SK-MEL-5 (cell line): ENCODE measurements around the gene MEGF6. TPM values are rescaled to one million over a fixed set of nuclear protein-coding genes. Genes with fewer than 3 reads are reported as not detected.

ENCODE experiments used
- DNase-seq: peaks from one replicate; pipeline ENCODE4 v3.0.0-alpha.2; 2016; ENCODE audit warnings: low read depth, low spot score
- in situ Hi-C: cut with HindIII; loops from 2 replicates; pipeline ENCODE4 v1.10.0; 2016; ENCODE audit warnings: low sequenced_read_pairs, high pct_unique_total_duplicates, low pct_unique_long_range_greater_than_20kb
- polyA plus RNA-seq, 2 experiments: library from polyadenylated mRNA; depleted of rRNA; stranded (reverse); fragments of >200 nt; gene quantifications; 2 replicates each; pipeline ENCODE4 v1.2.3, GENCODE V29; 2015
- total RNA-seq: library from RNA; depleted of rRNA; stranded (reverse); fragments of >200 nt; shearing (Covaris generic); gene quantifications from 2 replicates; pipeline ENCODE4 v1.2.3, GENCODE V29; 2014; rRNA removed

Gene MEGF6
- 0.90 and 3.1 TPM in 2 replicates for total RNA-seq
- polyA plus RNA-seq (2015; cell fraction: cytosol; rRNA removed) = 0.66 and 1.3 TPM in 2 replicates
- polyA plus RNA-seq (2015; cell fraction: nucleus; rRNA removed) = 10.5 and 11.5 TPM in 2 replicates

DNA sequence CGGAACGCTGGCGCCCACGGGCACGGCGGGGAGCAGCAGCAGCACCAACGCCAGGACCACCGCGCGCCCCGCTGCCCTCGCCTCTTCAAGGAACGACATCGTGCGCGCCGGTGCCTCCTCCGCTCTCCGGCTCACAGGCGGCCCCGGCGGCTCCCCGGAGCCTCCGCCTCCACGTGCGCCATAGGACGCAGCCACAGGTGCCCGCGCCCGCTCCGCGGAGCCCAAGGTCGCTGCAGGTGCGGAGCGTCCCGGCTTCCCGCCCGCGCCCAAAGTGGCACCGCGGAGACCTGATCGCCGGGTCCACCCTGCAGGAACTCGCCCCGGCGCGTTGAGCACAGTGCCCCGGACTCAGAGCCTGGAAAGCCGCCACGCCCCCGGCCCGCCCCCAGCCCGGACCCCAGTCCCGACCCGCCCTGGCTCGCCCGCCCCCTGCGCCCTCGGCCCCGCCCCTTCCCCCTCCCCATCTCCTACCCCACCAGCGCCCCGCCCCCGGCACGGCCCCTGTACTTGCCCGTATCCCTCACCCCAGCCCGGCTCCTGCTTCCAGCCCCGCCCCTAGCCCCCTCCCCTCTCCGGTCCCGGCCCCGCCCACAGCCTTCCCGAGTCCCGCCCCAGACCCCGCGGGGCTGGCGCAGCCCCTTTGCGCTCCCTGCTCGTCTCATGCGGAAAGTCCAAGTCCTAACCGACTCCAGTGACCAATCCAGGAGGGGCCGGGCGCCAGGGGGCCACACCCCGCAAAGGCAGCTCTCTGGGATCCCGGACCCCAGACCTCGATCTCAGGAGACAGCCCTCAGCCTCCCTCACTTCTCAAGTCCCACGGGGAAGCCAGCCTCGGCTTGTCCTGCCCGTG, at the start of gene MEGF6:
Gene MEGF6 (minus strand): TSS at position 339 of the 850 bp plus-strand sequence. CDS start 240 bp downstream, at position 99.
- in situ Hi-C loops = no loop called here

DNA sequence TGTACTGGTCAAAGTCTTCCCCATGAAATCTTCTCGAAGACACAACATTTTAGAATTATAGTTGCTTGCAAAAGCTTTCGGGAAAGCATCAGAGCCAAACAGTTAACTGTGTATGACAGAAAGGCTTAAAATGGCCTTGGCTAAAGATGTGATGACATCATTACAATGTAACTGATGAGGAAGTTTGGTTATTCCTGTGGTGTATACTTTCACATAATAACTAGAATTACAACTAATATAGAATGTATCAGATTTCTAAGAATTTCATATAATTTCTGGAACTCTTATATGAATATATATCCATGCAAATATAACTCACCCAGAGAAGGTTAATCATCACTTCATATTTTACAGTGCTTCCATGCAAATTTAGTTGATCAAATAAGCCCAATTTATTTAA, 49.4 kb upstream of the MEGF6 start:
- no peak for DNase-seq
- in situ Hi-C loops = no loop called here

More for the DNA sequence above, at the start of gene MEGF6:
- peak; percentile 53 for DNase-seq

DNA sequence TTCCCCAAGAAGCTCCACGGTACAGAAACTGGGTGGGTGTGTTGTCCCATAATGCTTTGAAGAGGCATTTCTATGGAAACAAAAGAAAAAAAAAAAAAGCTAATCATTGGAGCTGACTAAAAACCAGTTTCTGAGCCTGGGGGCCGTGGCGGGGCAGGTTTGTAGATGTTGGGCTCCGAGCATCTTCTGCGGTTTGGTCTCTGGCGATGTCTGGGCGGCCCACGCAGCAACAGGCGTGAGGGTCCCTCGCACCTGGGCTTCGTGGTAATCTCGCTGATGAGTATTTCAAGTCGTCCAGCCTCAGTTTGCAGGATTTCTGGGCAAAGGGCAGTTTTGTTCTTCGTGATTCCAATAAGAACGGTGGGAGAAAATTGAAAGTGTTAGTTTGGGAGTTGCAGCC, 47.8 kb upstream of the MEGF6 start:
- in situ Hi-C loops = no loop called here
- no peak for DNase-seq

DNA sequence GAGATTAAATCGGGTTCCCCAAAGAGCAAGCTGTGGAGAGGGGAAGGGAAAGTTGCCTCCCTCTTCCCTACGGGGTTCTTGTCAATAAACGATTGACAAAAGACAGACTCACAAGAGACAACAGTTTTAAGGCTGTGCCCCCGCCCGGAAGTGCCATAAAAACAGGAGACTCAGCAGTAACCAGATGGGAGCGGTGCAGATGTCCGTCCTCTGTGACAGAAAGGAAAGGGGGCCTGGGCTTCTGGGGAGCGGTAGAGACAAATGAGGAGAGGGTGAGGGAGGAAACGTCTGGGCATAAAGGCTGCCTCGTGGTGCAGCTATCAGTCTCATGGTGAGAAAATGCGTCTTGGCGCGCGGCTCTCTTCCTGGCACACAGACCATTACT, 46.9 kb upstream of the MEGF6 start:
- in situ Hi-C loops = no loop called here
- no peak for DNase-seq

- no peak for DNase-seq
- in situ Hi-C loops = no loop called here
Measured at GRCh38 chr1:3657578-3658230, 46.4 kb upstream of the MEGF6 start.

GRCh38 chr1:3657096-3657475, 45.8 kb upstream of the MEGF6 start:
- in situ Hi-C loops = no loop called here

DNA sequence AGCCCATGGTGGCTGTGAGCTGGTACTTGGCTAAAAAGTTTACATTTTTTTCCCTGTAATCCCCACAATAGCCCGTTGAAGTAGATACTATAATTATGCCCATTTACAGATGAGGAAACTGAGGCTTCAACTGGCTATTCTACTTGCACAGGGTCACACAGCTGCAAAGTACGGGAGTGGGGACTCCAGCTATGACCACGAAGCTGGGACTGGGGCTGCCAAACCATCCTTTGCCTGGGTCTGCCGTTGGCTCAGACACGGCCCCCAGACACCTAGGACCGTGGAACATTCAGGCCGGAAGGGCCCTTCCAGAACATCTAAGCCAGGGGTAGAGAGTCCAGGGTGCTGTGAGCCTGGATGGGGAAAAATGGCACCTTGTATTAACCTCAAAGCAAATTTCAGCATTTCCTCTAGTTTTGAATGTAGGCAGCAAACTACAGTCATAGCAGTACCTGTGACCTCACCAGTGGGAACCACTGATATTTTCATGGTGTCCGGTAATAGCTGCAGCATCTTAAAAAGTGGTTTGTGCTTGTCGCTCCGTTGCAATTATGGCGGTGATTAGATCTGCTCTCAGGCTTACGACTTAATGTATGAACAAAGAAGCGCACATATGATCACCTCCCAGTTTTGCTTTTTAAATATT, 45.3 kb upstream of the MEGF6 start:
- DNase-seq = no peak
- in situ Hi-C loops = no loop called here

More at GRCh38 chr1:3657096-3657475, 45.8 kb upstream of the MEGF6 start:
- no peak for DNase-seq

DNA sequence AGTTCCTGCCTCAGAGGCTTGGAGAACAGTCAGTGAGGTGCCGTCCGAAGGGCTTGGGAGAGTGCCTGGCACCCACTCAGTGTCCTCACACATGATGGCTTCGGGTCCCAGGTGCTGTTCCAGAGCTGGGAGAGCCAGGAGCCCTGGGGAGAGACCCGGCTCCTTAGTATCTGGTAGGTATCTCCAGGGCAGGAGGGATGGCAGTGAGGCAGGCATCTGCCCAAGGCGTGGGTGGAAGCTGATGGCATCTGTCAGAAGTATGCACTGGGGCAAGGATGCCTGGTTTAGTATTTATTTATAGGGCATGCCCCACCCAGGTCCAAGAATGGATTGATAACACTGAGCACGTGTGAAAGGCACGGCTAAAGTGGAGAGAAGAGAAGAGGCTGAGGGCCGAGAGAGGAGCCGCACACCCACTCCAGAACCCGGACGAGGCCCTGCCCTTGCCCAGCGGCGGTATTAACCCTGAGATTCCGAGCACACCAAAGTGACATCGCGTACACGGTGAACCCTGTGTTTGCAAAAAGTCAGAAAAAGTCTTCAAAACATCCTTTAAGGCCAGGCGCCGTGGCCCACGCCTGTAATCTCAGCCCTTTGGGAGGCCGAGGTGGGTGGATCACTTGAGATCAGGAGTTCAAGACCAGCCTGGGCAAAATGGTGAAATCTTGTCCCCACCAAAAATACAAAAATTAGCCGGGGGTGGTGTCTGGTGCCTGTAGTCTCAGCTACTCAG, 43.4 kb upstream of the MEGF6 start:
- in situ Hi-C loops = no loop called here
- no peak for DNase-seq

- in situ Hi-C loops = no loop called here
- DNase-seq = no peak
Measured at GRCh38 chr1:3653286-3653618, 41.9 kb upstream of the MEGF6 start.

DNA sequence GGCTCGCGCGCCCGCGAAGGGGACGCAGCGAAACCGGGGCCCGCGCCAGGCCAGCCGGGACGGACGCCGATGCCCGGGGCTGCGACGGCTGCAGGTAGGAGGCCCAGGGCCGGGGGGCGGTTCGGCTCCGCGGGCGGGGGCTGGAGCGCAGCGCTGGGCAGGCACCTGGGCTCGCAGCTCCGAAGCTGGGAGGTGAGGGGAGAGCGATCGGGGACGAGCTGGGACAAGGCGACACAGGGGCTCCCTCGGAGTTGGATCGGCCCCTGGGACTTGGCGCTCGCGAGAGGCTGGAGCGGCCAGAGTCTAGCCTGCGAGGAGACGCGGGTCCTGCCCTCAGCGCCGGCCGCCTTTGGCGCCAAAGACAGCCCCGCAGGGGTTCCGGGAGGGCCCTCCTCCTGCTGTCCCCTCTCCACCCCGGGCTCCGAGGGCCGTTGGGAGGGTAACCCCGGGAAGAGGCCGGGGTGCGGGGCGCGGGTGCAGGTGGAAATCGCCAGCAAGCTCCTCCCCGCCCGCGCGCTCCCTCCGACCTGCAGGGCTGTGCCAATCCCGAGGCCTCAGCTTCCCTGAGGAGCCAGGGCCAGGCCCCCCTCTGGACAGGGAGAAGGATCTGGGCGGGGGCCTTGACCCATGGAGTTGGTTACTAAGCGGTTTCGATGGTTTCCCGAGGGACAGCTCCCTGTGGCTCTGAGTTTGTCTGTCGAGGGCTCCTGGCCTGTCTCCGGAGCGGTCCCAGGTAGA, 41.4 kb upstream of the MEGF6 start:
- no peak for DNase-seq
- in situ Hi-C loops = no loop called here

DNA sequence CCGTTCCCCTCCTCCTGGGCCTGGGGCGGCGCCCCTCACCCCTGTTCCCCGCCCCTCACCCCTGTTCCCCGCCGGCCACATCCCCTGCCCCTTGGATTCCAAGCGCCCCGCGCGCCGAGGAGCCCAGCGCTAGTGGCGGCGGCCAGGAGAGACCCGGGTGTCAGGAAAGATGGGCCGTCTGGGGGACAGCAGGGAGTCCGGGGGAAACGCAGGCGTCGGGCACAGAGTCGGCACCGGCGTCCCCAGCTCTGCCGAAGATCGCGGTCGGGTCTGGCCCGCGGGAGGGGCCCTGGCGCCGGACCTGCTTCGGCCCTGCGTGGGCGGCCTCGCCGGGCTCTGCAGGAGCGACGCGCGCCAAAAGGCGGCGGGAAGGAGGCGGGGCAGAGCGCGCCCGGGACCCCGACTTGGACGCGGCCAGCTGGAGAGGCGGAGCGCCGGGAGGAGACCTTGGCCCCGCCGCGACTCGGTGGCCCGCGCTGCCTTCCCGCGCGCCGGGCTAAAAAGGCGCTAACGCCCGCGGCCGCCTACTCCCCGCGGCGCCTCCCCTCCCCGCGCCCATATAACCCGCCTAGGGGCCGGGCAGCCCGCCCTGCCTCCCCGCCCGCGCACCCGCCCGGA, 40.7 kb upstream of the MEGF6 start, which contains the start of gene TP73:
Gene TP73 (plus strand): TSS at position 587 of the 618 bp plus-strand sequence. CDS start 29,850 bp downstream, outside the sequence.
- DNase-seq = no peak
- in situ Hi-C loops = no loop called here

DNA sequence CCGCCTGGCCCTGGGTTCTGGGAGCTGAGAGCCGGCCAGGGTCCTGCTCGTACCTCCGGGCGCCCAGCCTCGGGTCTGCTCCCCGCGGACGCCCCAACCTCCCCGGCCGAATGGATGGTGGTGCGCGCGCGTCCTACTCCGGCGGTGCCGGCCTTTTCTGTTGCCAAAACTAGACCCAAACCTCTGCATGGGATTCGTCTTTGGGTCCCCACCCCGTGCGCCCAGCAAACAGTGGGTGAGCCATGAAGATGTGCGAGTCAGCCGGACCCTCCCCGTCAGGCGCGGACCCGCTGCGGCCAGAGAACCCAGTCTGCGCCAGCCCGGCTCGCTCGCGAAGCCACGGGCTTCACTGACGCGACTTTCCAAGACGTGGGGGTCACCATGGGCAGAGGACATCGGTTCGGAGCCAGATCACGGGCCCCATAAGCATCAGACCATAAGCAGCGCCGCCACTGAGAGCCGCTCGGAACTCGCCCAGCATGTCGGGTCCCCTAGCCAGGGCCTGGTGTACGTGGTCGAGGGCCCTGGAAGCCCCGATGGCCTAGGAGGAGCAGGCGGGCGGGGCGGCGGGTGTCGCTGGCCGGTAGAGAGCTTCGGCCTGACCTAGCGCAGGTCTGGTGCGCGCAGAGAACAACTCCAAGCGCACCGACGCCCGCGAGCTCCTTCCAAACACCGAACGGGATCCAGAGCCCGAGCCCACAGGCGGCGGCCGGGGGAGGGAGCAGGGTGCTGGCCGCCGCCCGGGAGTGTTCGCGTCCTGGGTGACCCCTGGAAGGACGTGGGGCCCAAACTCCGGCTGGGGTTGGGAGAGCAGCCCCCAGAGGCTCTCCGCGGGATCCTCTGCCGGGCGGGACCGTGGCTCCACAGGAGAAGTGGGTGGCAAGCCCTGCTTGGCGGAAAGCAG, 40.0 kb upstream of the MEGF6 start:
- DNase-seq = no peak
- in situ Hi-C loops = no loop called here

DNA sequence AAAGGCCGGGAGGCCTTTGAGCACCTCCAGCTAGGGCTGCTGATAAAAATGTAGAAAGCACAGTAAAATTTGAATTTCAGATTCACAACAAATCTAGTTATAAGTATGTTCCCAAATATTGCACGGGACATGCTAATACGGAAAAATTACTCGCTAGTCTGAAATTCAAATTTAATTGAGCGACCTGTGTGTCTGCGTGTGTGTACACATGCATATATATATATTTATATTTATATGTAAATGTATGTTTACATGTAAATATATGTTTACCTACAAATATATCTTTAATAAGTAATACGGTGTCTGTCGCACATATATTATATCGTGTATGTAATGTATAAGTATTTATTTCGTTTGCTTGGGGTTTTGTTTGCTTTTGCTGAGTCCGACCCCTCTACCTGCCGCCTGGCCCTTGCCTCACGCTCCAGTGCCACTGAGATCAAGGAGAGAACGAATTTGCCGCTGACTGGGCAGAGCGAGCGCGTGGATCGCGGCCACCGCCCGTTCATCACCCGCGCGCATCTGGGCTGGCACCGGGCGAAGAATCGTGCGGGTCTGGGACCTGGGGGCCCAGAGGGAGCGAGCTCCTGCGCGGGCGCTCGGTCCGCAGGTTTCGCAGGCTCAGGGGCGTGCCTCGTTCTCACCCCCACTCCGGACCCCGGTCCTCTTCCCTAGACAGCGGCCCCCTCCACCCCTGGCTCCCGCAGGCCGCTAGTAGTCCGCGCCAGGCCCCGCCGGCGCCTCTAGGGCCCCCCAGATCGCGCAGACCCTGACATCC, 39.1 kb upstream of the MEGF6 start:
- DNase-seq = no peak
- in situ Hi-C loops = no loop called here

GRCh38 chr1:3649342-3650247, 38.3 kb upstream of the MEGF6 start, which contains the start of gene WRAP73:
TSS of gene WRAP73 (minus strand) at chr1:3650103. CDS start at chr1:3649999, 104 bp downstream.
- in situ Hi-C loops = no loop called here

More at GRCh38 chr1:3649342-3650247, 38.3 kb upstream of the MEGF6 start, which contains the start of gene WRAP73:
- peak; percentile 89 for DNase-seq
